ENCODE measurements around the gene CELA1.

- TF ChIP-seq POLR2AphosphoS5 (IDR thresholded peaks at IDR 0.05), result no peak
- TF ChIP-seq, protein P1, sequence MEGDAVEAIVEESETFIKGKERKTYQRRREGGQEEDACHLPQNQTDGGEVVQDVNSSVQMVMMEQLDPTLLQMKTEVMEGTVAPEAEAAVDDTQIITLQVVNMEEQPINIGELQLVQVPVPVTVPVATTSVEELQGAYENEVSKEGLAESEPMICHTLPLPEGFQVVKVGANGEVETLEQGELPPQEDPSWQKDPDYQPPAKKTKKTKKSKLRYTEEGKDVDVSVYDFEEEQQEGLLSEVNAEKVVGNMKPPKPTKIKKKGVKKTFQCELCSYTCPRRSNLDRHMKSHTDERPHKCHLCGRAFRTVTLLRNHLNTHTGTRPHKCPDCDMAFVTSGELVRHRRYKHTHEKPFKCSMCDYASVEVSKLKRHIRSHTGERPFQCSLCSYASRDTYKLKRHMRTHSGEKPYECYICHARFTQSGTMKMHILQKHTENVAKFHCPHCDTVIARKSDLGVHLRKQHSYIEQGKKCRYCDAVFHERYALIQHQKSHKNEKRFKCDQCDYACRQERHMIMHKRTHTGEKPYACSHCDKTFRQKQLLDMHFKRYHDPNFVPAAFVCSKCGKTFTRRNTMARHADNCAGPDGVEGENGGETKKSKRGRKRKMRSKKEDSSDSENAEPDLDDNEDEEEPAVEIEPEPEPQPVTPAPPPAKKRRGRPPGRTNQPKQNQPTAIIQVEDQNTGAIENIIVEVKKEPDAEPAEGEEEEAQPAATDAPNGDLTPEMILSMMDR (IDR thresholded peaks at IDR 0.05; ENCODE audit: poor library complexity, severe bottlenecking), result no peak
- TF ChIP-seq EP300 (conservative IDR thresholded peaks at IDR 0.05; ENCODE audit: poor library complexity, severe bottlenecking), result no peak
- no peak for TF ChIP-seq EZH2 (IDR thresholded peaks at IDR 0.05; ENCODE audit: borderline replicate concordance, insufficient read depth, low read length, poor library complexity, severe bottlenecking)
Measured at GRCh38 chr12:51334764-51335163, 11.7 kb downstream of the CELA1 start.
